ENCODE measurements around the gene BCO1.

The BCO1 gene

GRCh38 chr16:81318711-81319110 lies 80.2 kb downstream of the BCO1 start:
- no peak for DNase-seq (ENCODE audit: low read depth in 2 of 2)

GRCh38 chr16:81319221-81319912 lies 80.9 kb downstream of the BCO1 start:
- no peak for DNase-seq (ENCODE audit: low read depth in 2 of 2)

GRCh38 chr16:81321039-81321438 lies 82.5 kb downstream of the BCO1 start:
- DNase-seq (ENCODE audit: low read depth in 2 of 2) = no peak

- DNase-seq (ENCODE audit: low read depth in 2 of 2) = no peak
These were observed 83.0 kb downstream of the BCO1 start for GRCh38 chr16:81321536-81321935.

- no peak for DNase-seq (ENCODE audit: low read depth in 2 of 2)
These were observed 86.3 kb downstream of the BCO1 start for GRCh38 chr16:81324808-81325207.

- no peak for DNase-seq (ENCODE audit: low read depth in 2 of 2)
These were observed 88.5 kb downstream of the BCO1 start for GRCh38 chr16:81327011-81327410.

- DNase-seq (ENCODE audit: low read depth in 2 of 2) = no peak
These were observed 89.1 kb downstream of the BCO1 start for GRCh38 chr16:81327447-81328196.

- no peak for DNase-seq (ENCODE audit: low read depth in 2 of 2)
These were observed 91.5 kb downstream of the BCO1 start for GRCh38 chr16:81329947-81330346.

GRCh38 chr16:81333356-81333755 lies 94.9 kb downstream of the BCO1 start:
- no peak for DNase-seq (ENCODE audit: low read depth in 2 of 2)

- no peak for DNase-seq (ENCODE audit: low read depth in 2 of 2)
These were observed 97.2 kb downstream of the BCO1 start for GRCh38 chr16:81335669-81336068.

GRCh38 chr16:81337097-81337496 lies 98.6 kb downstream of the BCO1 start:
- no peak for DNase-seq (ENCODE audit: low read depth in 2 of 2)

Data from stimulated activated CD8-positive, alpha-beta memory T cell treated with anti-CD3 and anti-CD28 coated beads, Interleukin-15, amount 100 ng/mL, for 48 hours (primary cell).